Skeletal muscle satellite cell (primary cell): Measurements from ENCODE around the gene TIMM17B.
"Not testable (repeated sequence)": the region's sequence is repeated elsewhere in the genome, so short reads cannot be mapped to it uniquely, and the experiment has no call there.

Source experiments
- H3K27me3 ChIP-seq: 2 replicates; pipeline ENCODE4 v1.7.0; 2013; ENCODE audit warnings: low read length; ENCODE audit not compliant: control insufficient read depth, insufficient read depth
- H3K36me3 ChIP-seq: 2 replicates; pipeline ENCODE4 v1.7.0; 2013; ENCODE audit warnings: mild to moderate bottlenecking, control low read depth, low read length; ENCODE audit not compliant: insufficient read depth
- H3K4me1 ChIP-seq: 2 replicates; pipeline ENCODE4 v1.7.0; 2013; ENCODE audit warnings: low read length; ENCODE audit not compliant: control insufficient read depth, insufficient read depth
- H3K4me2 ChIP-seq: 2 replicates; pipeline ENCODE4 v1.7.0; 2013; ENCODE audit warnings: mild to moderate bottlenecking, low read length
- H3K4me3 ChIP-seq: 2 replicates; pipeline ENCODE4 v1.7.0; 2013; ENCODE audit warnings: low read length
- H3K9ac ChIP-seq: 2 replicates; pipeline ENCODE4 v1.7.0; 2013; ENCODE audit warnings: mild to moderate bottlenecking, low read depth, low read length, moderate library complexity
- H3K9me3 ChIP-seq: replicated peaks from 2 replicates; pipeline ENCODE4 v1.7.0; 2013; ENCODE audit warnings: mild to moderate bottlenecking, control low read depth, low read length

The TIMM17B gene

DNA sequence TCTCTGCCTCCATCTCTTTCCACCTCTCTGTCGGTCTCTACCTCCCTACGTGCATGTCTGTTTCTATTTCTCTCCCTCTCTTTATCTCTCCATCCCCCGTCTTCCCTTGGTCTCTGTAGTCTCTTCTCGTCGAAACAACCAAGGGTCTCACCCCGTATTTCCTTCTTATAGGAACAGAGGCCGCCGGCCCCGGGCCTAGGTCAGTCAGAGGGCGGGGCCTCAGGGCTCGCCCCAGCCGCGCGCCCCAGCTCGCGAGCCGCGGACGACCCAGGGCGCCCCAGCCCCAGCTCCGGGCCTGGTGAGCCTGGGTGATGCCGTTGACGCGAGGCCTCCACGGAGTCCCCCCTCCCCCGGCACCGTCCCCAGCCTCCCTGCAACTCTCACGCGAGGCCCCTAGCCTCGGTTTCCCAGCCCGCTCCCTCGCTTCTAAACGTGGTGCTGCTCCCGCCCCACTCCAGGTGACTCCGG lies 6.6 kb downstream of the TIMM17B start:
- Histone ChIP-seq H3K9ac (peak overlapping the region; percentile 44), H3K4me1 (peaks cover 4% of the 10 kb centered on the region), H3K4me3 (peak overlapping the region; percentile 71), H3K27me3 (no peaks in the 10 kb centered on the region), H3K9me3 (no peaks in the 10 kb centered on the region), H3K4me2 (peak overlapping the region; percentile 85), H3K36me3 (peaks cover 2% of the 10 kb centered on the region)

DNA sequence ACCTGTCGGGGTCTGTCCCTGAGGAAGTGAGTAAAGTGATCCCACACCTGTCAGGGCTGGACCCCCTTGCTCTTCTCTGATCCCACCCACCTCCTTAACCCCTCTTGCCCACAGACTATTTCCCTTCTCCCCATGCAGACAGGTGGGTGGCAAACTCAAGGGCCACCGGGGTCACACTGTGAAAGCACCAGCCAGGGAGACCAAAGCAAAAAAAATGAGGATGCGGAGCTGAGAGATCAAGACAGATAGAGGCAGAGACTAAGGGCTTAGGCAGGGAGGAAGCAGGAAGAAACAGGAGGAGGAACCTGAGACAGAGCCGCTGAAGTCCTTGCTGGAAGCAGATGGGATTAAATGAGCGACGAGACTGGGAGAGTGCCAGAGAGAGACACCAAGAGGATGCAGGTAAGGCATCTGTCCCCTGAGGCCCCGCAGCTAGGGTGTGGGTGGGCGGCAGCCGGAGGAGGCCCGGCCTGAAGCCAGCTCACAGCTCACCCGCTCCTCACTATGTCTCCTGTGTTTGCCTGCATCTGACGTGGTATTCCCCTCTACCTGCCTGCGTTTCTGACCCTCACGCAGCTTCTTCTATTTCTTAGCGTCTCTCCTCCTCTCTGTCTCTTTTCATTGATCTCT lies 7.2 kb downstream of the TIMM17B start:
- Histone ChIP-seq H3K4me3 (peak overlapping the region; percentile 71), H3K4me2 (peak overlapping the region; percentile 85), H3K27me3 (no peaks in the 10 kb centered on the region), H3K36me3 (peaks cover 2% of the 10 kb centered on the region), H3K9me3 (no peaks in the 10 kb centered on the region), H3K9ac (no peak overlapping the region), H3K4me1 (peaks cover 4% of the 10 kb centered on the region)

GRCh38 chrX:48886586-48886985 lies 11.0 kb downstream of the TIMM17B start:
- not testable (repeated sequence) for H3K27me3 ChIP-seq, H3K4me1 ChIP-seq, H3K9ac ChIP-seq, H3K4me2 ChIP-seq, H3K4me3 ChIP-seq, H3K36me3 ChIP-seq, H3K9me3 ChIP-seq

- H3K9ac ChIP-seq, result no peak overlapping the region
- no peaks in the 10 kb centered on the region for H3K4me1 ChIP-seq
- H3K4me2 ChIP-seq, result no peak overlapping the region
- no peak overlapping the region for H3K4me3 ChIP-seq
- no peaks in the 10 kb centered on the region for H3K36me3 ChIP-seq
- no peaks in the 10 kb centered on the region for H3K9me3 ChIP-seq
- no peaks in the 10 kb centered on the region for H3K27me3 ChIP-seq
Measured at GRCh38 chrX:48883729-48884128, 13.8 kb downstream of the TIMM17B start.

GRCh38 chrX:48876944-48877343 lies 20.6 kb downstream of the TIMM17B start:
- not testable (repeated sequence) for H3K4me1 ChIP-seq, H3K36me3 ChIP-seq

GRCh38 chrX:48872017-48872416 lies 25.6 kb downstream of the TIMM17B start:
- H3K9me3 ChIP-seq, H3K36me3 ChIP-seq, H3K4me2 ChIP-seq, H3K4me3 ChIP-seq, H3K9ac ChIP-seq, H3K27me3 ChIP-seq, H3K4me1 ChIP-seq: not testable (repeated sequence)

More at GRCh38 chrX:48876944-48877343, 20.6 kb downstream of the TIMM17B start:
- H3K9ac ChIP-seq, H3K27me3 ChIP-seq, H3K4me3 ChIP-seq, H3K4me2 ChIP-seq, H3K9me3 ChIP-seq: not testable (repeated sequence)

DNA sequence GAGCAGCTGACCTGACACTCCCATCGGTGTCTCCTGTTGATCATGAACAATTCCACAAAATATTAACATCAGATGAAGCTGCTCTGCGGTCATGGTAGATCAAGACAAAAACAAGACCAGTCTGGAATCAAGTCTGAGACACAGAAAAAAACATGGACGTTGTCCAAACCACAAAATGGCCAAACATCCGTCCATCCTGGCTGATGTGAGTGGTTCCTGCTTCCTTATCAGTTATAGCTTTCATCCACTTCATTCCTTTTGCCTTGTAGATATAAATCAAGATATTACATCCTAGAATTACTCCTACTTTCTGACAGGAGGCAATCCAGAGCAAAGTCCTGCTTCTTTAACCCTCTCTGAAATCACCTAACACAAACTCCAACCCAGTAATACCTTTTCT lies 33.4 kb downstream of the TIMM17B start:
- peaks cover 5% of the 10 kb centered on the region for H3K4me1 ChIP-seq
- no peak overlapping the region for H3K9ac ChIP-seq
- no peak overlapping the region for H3K4me3 ChIP-seq
- H3K4me2 ChIP-seq, result no peak overlapping the region
- no peaks in the 10 kb centered on the region for H3K36me3 ChIP-seq
- H3K9me3 ChIP-seq, result no peaks in the 10 kb centered on the region
- no peaks in the 10 kb centered on the region for H3K27me3 ChIP-seq

DNA sequence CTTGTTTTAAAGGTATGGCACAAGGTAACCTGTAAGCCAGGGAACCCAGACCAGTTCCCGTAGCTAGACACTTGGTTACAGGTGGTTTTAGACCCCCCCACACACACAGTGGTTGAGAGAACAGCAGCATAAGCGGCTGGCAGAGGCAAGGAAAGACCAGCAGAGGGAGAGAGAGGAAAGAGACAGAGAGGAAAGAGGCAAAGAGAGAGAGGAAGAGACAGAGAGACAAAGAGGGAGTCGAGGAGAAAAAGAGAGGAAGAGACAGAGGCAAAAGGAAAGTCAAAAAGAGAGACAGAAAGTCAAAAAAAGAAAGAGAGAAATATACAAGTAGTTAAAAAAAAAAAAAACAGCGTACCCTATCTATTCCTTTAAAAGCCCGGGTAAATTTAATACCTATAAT lies 42.7 kb downstream of the TIMM17B start:
- no peaks in the 10 kb centered on the region for H3K36me3 ChIP-seq
- peaks cover 2% of the 10 kb centered on the region for H3K27me3 ChIP-seq
- H3K4me1 ChIP-seq, result no peaks in the 10 kb centered on the region

DNA sequence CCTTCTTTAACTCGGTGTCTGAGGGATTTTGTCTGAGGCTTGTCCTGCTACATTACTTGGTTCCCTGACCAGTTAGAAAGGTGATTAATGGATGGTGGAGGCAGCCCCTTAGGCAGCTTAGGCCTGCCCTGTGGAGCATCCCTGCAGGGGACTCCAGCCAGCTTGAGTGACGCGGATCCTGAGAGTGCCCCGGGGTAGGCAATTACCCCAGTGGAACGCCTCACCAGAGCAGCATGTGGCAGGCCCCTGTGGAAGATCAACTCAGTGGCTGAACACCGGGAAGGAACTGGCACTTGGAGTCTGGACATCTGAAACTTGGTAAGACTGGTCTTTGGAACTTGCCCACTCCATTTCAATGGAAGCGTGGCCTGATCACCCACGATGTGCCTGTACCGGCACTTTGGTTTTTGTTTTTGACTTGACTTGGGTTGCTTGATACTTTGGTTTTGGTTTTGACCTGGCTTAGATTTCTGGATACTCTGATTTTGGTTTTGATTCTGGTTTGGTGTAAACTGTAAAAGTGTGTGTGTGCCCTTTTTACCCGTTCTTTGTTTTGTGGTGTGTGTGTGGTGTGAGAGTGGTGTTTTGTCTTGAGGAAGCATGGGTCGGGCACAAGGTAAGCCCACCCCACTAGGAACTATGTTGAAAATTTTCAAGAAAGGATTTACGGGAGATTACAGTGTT lies 43.3 kb downstream of the TIMM17B start:
- H3K4me1 ChIP-seq, H3K9ac ChIP-seq, H3K36me3 ChIP-seq, H3K4me2 ChIP-seq, H3K4me3 ChIP-seq, H3K27me3 ChIP-seq, H3K9me3 ChIP-seq: not testable (repeated sequence)

More for the DNA sequence above, 42.7 kb downstream of the TIMM17B start:
- H3K4me2 ChIP-seq, result no peak overlapping the region
- H3K4me3 ChIP-seq, result no peak overlapping the region
- H3K9me3 ChIP-seq, result no peaks in the 10 kb centered on the region
- no peak overlapping the region for H3K9ac ChIP-seq

DNA sequence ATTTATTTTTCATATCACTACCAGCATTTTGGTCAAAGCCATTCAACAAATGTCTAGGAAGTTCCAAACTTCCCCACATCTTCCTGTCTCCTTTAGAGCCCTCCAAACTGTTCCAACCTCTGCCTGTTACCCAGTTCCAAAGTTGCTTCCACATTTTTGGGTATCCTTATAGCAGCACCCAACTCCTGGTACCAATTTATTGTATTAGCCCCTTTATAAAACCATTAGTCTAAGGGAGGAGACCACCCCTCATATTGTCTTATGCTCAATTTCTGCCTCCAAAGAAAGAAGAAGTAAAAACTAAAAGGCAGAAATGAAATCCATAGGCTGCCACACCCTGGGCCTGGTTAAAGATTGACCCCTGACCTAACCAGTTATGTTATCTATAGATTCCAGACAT lies 44.1 kb downstream of the TIMM17B start:
- H3K4me1 ChIP-seq, H3K4me3 ChIP-seq, H3K9me3 ChIP-seq, H3K27me3 ChIP-seq, H3K9ac ChIP-seq, H3K4me2 ChIP-seq, H3K36me3 ChIP-seq: not testable (repeated sequence)

GRCh38 chrX:48852857-48853256 lies 44.7 kb downstream of the TIMM17B start:
- H3K36me3 ChIP-seq, result no peaks in the 10 kb centered on the region
- H3K27me3 ChIP-seq, result peaks cover 4% of the 10 kb centered on the region
- H3K9ac ChIP-seq, result no peak overlapping the region
- H3K4me1 ChIP-seq, result no peaks in the 10 kb centered on the region
- H3K4me2 ChIP-seq, result no peak overlapping the region
- H3K4me3 ChIP-seq, result no peak overlapping the region
- H3K9me3 ChIP-seq, result no peaks in the 10 kb centered on the region

DNA sequence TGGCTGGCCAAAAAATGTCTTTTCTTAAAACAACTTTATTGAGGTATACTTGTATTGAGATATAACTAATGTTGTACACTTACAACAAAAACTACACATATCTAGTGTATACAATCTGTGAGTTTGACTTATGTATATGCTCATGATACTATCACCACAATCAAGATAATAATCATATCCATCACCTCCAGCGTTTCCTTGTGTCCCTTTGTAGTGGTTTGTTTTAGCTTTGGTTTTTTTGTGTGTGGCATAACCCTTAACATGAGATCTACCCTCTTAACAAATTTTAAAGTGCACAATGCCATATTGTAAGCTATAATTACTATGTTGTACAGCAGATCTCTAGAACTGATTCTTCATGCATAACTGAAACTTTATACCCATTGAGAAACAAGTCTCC lies 48.7 kb downstream of the TIMM17B start:
- peaks cover 2% of the 10 kb centered on the region for H3K27me3 ChIP-seq
- no peaks in the 10 kb centered on the region for H3K36me3 ChIP-seq
- H3K9me3 ChIP-seq, result no peaks in the 10 kb centered on the region
- H3K4me3 ChIP-seq, result no peak overlapping the region
- H3K4me2 ChIP-seq, result no peak overlapping the region
- H3K9ac ChIP-seq, result no peak overlapping the region
- H3K4me1 ChIP-seq, result no peaks in the 10 kb centered on the region
